Measurements from ENCODE around the gene CRX.
"Not testable (repeated sequence)": the region's sequence is repeated elsewhere in the genome, so short reads cannot be mapped to it uniquely, and the experiment has no call there.

Gene CRX

DNA sequence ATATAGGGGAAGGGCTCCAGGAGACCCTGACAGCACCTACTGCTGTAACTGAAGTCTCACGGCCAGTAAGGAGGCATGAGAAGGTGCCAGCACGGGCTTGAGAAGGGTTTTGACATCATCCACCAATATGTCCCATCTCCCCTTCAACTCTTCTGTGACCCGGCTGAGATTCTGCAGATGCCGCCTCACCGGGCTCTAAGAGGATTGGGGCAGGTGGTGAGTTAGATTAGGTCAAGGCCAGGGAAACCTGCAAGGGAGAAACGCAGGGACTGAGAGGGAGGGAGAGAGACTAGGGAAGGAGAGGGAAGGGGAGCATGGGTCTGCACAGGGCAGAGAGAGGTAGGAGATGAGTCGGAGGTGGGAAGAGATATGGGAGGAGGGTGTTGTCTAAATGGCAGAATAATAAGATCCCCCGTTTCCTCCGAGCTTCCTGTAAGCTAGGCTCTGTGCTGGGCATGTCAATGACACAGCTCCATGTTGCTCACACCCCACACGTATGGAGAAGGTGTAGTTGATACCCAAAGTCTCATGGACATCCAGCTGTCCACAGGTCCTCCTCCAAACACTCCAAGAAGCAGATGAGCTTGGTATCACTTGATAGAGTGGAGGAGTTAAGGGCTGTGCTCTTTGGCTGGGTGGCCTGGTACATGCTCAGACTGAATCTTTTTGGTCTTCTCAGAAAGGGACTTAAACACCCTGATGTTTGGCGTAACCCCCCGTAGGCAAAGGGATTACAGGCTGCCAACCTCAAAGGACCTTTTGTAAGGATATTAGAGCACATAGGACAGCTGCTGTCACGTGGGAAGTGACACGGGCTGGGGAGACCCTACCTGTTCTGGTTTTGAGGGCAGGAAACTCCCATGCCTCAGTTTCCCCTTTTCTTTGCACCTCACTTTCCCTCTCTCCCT lies 23.5 kb upstream of the CRX start:
- DNase-seq (ENCODE audit: low spot score) = no peak
- TF ChIP-seq, protein P1, sequence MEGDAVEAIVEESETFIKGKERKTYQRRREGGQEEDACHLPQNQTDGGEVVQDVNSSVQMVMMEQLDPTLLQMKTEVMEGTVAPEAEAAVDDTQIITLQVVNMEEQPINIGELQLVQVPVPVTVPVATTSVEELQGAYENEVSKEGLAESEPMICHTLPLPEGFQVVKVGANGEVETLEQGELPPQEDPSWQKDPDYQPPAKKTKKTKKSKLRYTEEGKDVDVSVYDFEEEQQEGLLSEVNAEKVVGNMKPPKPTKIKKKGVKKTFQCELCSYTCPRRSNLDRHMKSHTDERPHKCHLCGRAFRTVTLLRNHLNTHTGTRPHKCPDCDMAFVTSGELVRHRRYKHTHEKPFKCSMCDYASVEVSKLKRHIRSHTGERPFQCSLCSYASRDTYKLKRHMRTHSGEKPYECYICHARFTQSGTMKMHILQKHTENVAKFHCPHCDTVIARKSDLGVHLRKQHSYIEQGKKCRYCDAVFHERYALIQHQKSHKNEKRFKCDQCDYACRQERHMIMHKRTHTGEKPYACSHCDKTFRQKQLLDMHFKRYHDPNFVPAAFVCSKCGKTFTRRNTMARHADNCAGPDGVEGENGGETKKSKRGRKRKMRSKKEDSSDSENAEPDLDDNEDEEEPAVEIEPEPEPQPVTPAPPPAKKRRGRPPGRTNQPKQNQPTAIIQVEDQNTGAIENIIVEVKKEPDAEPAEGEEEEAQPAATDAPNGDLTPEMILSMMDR (IDR thresholded peaks at IDR 0.05; ENCODE audit: extremely low read depth, missing control alignments) = no peak

DNA sequence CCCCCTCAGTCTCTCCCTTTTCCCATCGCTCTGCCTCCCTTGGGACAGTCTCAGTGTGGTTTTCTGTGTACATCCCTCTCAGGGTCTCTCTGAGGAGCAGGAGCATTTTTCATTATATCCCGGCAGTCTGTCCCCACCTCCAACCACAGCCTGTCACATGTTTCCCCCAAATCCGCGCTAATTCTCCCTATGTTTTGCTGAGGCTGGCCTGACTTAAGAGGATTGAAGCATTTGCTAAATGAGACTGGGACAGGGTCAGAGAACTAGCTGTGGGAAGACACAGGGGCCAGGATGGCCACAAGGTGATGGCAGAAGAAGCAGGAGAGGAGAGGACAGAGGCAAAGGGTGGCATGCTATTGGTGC lies 22.9 kb upstream of the CRX start:
- DNase-seq (ENCODE audit: low spot score) = no peak

DNA sequence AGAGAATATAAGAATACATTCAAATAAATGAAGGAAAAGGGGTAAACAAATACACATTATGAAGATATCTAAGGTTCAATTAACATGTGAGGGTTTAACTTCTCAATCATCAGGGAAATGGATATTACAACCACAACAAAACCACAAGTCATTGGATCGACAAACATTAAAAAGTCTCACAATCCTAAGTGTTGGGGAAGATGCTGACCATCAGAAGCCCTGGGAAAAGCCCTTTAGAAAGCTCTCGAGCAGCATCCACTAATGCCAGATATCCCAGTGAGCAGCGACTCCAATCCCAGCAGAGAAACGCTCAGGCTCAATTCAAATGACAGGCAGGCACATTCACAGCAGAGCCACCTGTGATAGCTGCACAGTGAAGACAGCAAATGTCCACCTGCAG lies 20.5 kb upstream of the CRX start:
- no peak for DNase-seq (ENCODE audit: low spot score)
- TF ChIP-seq, protein P1 (IDR thresholded peaks at IDR 0.05; ENCODE audit: extremely low read depth, missing control alignments) = no peak

More for the DNA sequence above, 22.9 kb upstream of the CRX start:
- TF ChIP-seq, protein P1 (IDR thresholded peaks at IDR 0.05; ENCODE audit: extremely low read depth, missing control alignments) = no peak

DNA sequence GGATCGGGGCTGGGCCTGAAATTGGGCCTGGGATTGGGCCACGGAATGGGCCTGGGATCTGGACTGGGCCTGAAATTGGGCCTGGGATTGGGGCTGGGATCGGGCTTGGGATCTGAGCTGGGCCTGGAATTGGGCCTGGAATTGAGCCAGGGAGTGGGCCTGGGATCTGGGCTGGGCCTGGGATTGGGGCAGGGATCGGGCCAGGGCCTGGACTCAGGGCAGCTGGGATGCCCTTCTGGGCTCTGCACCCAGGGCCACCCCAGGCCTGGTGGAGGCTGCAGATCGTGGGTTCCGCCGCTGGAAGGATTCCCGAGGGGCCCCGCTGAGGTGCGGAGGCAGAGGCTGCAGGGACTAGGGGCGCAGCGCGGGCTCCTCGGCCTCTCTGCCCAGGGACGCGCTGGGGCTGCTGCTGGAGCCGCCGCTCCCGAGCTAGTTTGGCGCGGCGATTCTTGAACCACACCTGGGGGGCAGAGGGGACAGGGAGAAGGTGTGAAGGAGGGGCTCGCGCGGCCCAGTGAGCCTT lies 19.2 kb upstream of the CRX start:
- TF ChIP-seq, protein P1 (IDR thresholded peaks at IDR 0.05; ENCODE audit: extremely low read depth, missing control alignments) = no peak
- no peak for DNase-seq (ENCODE audit: low spot score)

DNA sequence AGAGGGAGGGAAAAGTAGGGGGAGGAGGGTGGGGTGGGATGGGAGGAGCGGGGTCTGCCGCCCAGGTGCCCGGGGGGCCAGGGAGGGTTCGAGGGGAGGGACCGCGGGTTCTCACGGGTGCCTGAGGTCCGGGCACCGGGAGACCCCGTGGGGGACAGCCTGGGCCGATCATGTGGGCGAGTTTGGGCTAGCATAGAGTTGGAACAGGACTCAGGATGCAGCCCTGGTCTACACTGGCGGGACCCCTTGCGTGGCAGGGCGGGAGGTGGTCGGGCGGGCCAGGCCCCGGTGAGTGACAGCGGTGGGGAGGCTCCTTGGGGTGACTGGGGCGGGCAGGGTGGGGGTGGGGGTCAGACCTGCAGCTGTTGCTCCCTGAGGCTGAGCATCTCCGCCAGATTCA lies 18.6 kb upstream of the CRX start:
- not testable (repeated sequence) for DNase-seq (ENCODE audit: low spot score)

DNA sequence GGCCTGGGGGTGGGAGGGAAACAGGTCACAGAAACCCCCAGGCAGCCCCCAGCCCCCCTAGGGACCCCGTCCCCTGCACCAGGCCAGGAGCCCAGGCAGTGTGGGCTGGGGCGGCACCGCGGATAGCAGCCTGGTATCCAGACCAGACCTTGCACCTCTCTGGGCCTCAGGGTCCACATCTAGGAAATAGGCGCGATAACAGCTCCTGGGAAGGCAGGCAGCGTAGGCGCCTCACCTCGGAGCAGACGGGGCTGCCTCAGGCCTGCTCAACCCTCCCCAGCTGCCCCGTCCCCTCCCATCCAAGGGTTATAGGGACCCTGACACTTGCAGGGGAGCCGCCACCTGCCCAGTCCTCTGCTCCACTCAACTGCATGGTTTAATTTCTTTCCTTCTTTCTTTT lies 18.1 kb upstream of the CRX start:
- DNase-seq (ENCODE audit: low spot score) = not testable (repeated sequence)

DNA sequence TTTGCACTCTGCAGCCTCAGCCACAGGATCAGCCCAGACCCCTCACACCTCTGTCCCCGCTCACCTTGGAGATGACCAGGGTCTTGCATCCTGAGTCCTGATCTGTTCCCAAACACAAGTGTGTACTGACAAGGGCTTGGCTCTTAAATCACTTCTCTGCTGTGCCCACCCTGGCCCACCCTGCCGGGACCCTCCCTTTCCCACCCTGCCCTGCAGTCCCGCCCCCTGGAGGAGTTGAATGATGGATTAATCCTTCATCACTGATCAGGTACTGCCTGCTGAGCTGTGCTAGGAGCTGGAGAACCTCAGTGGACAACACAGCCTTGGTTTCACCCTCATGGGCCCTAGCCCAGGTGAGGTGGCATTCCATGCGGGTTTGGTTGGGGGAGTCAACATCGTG lies 17.3 kb upstream of the CRX start, which contains the start of gene TPRX1:
Gene TPRX1 (minus strand): TSS at position 101 of the 400 bp plus-strand sequence. CDS start 12 bp downstream, at position 89.
- DNase-seq (ENCODE audit: low spot score) = not testable (repeated sequence)

DNA sequence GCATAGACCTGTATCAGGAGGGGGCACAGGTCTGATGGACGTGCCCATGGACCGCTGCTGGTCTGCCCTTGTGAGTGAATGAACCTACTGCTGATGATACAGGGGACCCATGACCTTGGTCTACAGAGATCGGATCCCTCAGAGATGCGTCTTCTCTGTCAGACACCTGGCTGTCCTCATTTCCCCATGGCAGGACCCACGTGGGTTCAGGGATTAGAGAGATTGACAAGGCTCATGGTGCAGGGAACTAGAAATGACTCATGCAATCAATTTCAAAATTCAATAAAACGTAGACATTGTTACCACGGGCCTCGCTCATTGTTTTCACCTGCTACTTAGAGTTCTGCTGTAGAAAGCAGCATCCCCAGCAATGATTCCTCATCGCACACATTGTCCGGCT lies 16.4 kb upstream of the CRX start:
- no peak for DNase-seq (ENCODE audit: low spot score)
- TF ChIP-seq, protein P1 (IDR thresholded peaks at IDR 0.05; ENCODE audit: extremely low read depth, missing control alignments) = no peak

DNA sequence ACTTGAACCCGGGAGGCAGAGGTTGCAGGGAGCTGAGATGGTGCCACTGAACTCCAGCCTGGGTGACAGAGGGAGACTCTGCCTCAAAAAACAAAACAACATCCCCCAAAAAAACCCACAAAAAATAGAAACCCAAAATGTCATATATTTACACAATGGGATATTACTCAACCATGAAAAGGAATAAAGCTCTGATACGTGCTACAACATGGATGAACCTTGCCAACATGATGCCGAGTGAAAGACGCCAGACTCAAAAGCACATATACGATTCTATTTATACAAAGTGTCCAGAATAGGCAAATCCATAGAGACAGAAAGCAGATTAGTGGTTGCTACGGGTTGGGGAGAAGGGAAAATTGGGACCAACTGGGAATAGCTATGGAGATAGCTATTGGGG lies 15.3 kb upstream of the CRX start:
- DNase-seq (ENCODE audit: low spot score) = no peak
- TF ChIP-seq, protein P1 (IDR thresholded peaks at IDR 0.05; ENCODE audit: extremely low read depth, missing control alignments) = no peak
